Hematopoietic multipotent progenitor cell (in vitro differentiated cells): ENCODE data around the gene QPCT. TPM values are rescaled to one million over a fixed set of nuclear protein-coding genes. Genes with fewer than 3 reads are reported as not detected.
A peak's percentile ranks its signal among the peaks of the same experiment; 100 is the strongest.

ENCODE experiments used
- DNase-seq, 3 donors: peaks; one replicate each; pipeline ENCODE4 v3.0.0-alpha.2; 2011 to 2015; ENCODE audit warnings: low read depth in 2 of 3, low spot score in 2 of 3
- total RNA-seq: library from RNA; depleted of rRNA; stranded (reverse); fragments of >200 nt; gene quantifications from one replicate; pipeline ENCODE4 v1.2.3, GENCODE V29; 2012

QPCT gene
- total RNA-seq, 1 donor = 2.4 TPM

DNA sequence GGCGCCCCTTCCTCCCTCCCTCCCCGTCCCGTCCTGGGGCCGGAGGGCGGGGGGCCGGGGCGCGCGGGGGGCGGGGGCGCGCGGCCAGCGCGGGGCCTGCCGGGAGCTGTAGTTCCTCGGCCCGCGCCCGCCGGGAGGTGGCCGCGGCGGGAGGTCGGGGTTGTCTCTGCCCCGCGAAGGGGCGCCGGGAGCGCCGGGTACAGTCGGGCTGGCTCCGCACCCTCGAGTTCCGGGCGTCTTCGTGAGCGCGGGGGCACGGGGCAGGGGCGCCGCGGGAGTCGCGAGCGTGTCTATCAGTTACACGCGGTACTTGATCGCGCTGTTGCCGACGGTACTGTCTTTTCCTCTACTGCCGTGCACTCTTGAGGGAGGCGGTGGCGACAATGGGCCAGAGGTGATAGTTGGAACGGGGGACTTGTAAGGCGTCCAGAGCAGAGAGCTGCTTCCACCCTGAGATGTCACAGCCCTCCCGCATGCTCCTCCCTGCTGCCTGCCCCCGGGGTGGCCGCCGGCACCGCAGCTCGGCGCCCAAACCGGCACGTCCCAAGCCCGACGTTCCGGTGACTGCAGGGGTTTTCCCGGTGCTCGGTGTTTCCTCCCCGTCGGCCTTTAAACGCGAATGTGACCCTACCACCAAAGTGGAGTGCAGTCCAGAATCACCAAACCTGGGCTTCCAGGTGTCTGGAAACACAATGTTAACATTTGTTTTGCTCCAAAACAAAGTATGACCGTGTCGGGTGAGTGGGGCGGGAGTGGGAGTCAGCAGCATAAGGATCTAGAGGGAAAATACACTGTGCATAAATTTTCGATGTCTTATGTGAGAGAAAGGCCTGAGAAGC is 19.4 kb upstream of the QPCT start, which contains the start of gene PRKD3:
TSS of gene PRKD3 (minus strand) at position 48 of the 839 bp plus-strand sequence. CDS start 8,309 bp downstream, outside the sequence.
- DNase-seq = peak; percentile 49 to 60 (median 51)

DNA sequence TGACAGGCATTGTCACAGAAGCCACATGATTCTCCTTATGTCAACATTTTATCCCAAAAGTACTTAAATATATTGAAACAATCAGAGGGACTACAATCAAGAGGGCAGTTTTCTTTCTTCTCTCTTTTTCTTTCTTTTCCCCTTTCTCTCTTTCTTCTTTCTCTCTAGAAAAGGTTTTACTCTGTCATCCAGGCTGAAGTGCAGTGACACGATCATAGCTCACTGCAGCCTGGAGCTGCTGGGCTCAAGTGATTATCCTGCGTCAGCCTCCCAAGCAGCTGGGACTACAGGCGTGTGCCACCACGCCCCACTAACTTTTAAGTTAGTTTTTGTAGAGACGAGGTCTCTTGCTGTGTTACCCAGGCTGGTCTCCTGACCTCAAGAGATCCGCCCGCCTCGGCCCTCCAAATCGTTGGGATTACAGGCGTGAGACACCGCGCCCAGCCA is 18.8 kb upstream of the QPCT start:
- no peak for DNase-seq

DNA sequence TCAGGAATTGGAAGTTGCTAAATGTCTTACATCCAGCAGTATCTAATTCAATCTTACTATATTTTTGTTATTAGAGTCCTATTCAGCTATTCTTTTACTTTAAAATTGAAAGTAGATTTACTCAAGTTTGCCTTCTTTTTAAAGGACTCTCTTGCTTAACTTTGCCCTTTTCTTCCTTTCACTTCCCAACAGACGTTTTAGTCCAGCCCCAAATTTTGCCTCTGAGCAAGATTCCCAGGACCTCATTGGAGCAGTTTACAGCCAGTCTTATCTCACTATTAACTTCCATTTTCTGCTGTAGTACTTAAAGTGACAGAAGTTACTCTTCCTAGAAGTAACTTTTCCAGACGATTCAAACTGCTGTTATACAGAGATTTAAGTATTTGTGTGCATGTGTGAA is 18.1 kb upstream of the QPCT start:
- DNase-seq = no peak

- no peak for DNase-seq
Observed at GRCh38 chr2:37326866-37327634, 17.4 kb upstream of the QPCT start.

GRCh38 chr2:37330681-37331080 is 13.7 kb upstream of the QPCT start:
- no peak for DNase-seq

DNA sequence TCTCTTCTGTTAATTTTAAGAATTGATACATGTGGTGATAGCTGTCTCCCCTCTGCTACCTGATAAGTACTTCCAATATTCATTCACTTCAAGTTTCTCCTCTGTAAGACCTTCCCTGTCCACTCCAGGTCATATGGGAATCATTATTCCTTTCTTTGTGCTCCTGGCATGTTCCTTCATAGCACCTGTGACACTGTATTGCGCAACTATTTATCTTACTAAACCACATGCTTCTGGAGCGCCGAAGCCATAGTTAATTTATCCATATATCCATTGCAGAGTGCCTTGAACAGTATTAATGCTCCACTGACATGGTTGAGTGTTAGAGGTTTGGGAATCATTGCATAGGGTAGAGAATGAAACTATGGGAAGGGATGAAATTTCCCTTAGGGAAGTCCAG is 11.9 kb upstream of the QPCT start:
- DNase-seq = no peak

- DNase-seq = no peak
Observed at GRCh38 chr2:37333256-37333655, 11.2 kb upstream of the QPCT start.

- no peak for DNase-seq
Observed at GRCh38 chr2:37335604-37336003, 8.8 kb upstream of the QPCT start.

DNA sequence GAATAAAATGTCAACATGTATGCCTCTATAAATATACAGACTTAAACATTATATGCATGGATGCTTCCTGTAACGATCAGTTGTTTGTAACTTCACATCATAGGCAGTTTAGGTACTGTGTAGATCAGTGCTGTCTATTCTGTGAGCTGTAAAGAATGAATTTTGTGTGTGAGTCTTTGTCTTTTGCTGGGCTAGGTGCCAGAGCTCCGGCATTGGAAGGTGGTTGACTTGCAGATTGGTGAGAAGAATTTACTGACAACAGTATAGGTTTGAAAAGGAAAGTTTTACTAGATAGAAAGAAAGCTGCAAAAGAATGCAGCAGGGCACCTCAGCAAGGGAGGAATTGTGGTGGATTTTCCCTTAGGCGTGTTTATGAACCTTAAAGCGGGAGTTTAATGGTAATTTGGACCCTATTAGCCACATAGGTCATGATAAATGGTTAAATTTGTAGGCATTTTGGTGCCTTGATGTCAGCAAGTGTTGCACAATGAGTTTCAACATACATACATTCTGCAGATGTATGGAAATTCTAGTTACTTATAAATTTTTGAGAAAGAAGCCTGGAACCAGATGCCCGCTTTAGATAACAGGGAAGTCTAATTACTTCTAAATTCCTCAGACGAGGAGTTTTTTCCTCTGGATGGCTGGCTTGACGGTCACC is 6.7 kb upstream of the QPCT start:
- DNase-seq = no peak

DNA sequence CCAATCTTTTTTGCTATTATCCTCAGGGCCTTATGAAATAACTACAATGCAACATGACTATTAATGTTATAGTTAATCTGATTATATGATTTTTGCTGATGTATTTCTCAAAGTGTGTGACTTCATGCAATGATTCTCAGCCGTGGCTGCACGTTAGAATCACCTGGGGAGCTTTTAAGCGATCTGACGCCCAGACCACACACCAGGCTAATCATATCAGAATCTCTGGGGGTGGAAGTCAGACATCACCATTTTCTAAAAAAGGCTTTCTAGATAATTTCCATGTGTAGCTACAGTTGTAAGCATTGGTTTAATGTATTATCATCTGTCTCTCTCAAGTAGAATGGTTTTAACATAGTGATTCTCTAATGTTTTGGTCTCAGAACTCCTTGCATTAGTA is 5.5 kb upstream of the QPCT start:
- no peak for DNase-seq

- no peak for DNase-seq
Observed at GRCh38 chr2:37340637-37341036, 3.8 kb upstream of the QPCT start.

GRCh38 chr2:37342591-37343220 is 1.7 kb upstream of the QPCT start:
- no peak for DNase-seq

DNA sequence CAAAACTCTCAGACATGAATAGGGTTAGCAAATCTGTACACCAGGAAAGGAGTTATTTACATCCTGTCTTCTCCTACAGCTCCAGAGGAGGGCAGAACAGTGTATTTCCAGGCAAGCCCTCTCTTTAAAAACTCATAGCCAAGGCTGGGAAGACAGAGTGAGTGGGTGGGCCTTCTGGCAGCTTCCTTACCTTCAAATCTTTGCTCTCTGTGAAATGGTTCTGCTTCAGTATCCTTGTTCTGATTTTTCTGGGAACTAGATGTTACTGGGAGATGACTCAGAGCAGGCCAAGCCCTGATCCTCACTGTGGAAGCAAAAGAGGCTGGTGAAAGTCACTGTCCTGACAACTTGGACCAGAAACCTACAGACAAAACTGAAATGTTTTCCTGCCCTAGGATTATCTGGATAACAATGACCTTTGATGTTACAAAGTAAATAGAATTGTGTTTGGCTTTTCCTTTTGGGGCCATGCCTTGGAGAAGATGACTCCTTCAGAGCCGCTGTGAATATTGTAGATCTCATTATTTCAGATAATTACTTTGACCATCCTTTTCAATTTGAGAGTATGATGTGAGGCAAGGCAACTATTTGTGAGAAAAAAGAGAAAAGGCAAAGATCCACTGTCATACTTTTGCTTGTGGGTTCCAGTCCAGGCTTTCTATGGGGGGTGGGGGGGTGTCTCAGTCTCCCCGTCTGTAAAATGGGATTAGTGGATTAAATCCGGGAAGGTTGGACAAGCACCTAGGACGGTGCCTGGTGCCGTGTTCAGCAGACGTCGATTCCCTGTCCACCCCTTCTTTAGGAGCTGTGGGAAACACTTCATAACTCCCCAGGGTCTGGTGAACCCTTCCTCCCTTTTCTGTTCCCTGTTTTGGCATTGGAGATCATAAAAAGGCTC is 644 bp upstream of the QPCT start:
- DNase-seq = peak in 1 of 3 donors; percentile 29

DNA sequence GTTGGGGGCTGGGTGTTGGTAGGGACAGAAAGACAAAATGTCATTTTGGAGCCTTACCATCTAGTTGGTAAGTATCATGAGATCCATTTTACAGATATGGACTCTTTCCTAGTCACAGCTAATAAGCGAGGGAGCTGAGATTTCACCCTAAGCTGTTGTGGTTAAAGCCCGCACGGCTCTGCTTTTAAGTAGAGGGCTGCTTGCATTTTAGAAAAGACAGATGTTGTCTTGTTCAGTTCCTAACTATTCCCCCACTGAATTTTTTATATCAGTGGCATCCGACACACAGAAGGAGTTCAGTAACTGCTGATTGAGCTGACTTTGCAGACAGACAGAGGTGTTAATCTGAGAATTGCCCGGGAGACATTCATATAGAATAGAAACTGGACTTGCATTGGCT is 3.7 kb downstream of the QPCT start:
- no peak for DNase-seq

- DNase-seq = peak in 1 of 3 donors; percentile 51
Observed at GRCh38 chr2:37349231-37349860, 4.9 kb downstream of the QPCT start.

DNA sequence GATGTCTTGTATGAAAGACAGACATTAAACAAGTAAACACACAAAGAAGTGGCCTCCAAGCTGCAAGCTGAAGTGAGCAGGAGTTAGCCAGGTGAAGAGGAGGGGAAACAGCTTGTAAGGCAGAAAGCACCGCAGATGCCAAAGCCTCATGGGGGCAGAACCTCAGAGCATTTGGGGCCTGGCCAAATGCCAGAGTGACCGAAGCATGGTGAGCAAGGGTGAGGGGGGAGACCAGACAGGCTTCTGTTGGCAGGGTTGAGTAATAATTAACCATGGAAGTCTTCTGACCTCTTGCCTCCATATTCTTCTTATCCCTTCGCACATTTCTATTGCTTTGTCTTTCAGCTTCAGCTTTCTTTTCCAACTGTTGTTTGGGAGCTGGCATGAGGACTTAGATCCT is 5.6 kb downstream of the QPCT start:
- peak in 2 of 3 donors; percentile 47 to 79 for DNase-seq

DNA sequence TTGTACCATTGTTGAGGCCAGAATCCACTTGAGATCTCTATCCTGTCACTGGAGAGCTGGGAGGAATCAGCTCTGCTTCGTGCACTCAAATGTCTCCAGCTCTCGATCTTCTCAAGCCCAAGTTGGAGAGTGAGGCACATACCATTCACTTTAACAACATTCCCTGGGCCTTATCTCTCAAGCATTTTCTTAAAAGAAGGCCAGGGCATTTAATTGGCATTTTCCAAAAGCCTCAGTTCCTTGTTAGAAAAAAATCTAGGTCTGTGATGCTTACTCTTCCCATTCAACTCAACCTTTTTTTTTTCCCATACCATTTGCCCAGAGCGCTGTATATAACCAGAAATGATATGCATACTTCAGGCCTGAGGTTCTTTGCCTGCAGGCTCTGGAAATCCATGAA is 10.1 kb downstream of the QPCT start:
- DNase-seq = no peak

- no peak for DNase-seq
Observed at GRCh38 chr2:37355735-37356134, 11.3 kb downstream of the QPCT start.

DNA sequence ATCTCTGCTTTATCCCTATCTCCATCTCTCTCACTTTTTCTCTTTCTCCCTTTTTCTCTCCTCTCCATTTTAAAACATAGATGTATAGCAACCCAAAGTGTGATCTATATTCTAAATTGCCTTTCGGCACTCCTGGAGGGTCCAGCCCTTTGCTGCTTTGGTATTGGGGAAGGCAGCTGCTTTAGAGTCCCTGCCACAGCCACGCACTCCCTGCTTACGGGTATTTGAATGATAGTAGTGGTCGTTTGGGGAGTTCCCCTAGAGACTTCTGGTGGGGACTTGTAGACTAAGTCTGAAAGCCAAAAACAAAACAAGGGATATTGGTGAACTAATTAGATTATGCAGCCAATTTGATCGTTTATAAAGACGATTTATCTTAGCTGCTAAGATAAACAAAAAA is 11.9 kb downstream of the QPCT start:
- DNase-seq = no peak
